Measurements from ENCODE around the gene LAMA2.

DNA sequence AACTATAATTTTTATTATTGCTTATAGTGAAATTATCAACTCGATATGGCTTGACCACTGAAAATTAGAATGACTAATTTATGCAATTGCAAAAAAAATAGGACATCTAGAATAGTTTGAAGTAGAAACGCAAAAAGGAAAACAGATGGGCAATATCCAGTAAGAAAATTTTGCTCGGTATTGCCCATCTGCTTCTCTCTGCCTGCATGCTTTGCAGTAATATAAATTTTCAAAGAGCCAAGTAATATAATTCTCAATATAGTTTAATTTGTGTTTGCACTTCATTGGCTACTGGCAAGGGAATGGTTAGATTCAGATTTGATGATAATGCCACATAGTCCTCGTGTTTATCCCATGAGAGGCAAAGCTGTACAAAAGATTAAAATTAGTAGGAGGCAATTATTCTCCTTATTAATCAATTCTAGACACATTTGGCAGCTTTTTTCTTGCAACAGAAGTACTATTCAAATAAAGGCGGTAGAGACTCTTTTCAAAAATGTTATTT lies 27.3 kb upstream of the LAMA2 start:
- TF ChIP-seq, protein P1, sequence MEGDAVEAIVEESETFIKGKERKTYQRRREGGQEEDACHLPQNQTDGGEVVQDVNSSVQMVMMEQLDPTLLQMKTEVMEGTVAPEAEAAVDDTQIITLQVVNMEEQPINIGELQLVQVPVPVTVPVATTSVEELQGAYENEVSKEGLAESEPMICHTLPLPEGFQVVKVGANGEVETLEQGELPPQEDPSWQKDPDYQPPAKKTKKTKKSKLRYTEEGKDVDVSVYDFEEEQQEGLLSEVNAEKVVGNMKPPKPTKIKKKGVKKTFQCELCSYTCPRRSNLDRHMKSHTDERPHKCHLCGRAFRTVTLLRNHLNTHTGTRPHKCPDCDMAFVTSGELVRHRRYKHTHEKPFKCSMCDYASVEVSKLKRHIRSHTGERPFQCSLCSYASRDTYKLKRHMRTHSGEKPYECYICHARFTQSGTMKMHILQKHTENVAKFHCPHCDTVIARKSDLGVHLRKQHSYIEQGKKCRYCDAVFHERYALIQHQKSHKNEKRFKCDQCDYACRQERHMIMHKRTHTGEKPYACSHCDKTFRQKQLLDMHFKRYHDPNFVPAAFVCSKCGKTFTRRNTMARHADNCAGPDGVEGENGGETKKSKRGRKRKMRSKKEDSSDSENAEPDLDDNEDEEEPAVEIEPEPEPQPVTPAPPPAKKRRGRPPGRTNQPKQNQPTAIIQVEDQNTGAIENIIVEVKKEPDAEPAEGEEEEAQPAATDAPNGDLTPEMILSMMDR (IDR thresholded peaks at IDR 0.05) = no peak
- no peak for TF ChIP-seq POLR2A (IDR thresholded peaks at IDR 0.05)

Data from testis (tissue), 2 donors.